GM18507 (cell line): Measurements from ENCODE around the gene ARHGEF6.

Source experiments
- DNase-seq: peaks from one replicate; pipeline ENCODE4 v3.0.0; 2011; ENCODE audit warnings: low read depth; ENCODE audit not compliant: insufficient read length; ENCODE audit errors: extremely low spot score
- FAIRE-seq: peaks from 2 replicates; lab custom pipeline; 2011; peaks lifted over from hg19 to GRCh38; lab: Jason Lieb, UNC

ARHGEF6 gene

GRCh38 chrX:136710325-136710951, 70.3 kb downstream of the ARHGEF6 start:
- FAIRE-seq (peak; percentile 80), DNase-seq (no peak)

GRCh38 chrX:136708348-136708747, 72.4 kb downstream of the ARHGEF6 start:
- DNase-seq (no peak), FAIRE-seq (peak; percentile 57)

DNA sequence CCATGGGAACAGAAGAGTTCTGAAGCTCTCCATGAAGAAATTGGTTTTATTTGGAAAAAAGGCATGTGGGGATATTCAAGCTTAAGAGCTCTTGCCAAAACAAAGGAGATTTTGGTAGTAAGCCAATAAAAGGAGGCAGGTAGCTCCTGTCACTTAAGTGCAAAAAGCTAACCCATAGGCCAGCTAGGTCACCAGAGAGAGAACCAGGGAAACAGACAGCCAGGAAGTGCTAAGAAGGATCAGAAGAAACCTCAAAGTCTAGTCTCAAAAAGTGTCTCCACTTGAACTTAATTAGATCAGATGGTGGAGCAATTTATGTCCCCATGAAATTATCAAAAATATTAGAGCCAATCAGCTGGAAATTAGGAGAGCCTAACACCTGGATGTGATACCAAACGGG, 83.6 kb downstream of the ARHGEF6 start:
- no peak for FAIRE-seq
- no peak for DNase-seq

DNA sequence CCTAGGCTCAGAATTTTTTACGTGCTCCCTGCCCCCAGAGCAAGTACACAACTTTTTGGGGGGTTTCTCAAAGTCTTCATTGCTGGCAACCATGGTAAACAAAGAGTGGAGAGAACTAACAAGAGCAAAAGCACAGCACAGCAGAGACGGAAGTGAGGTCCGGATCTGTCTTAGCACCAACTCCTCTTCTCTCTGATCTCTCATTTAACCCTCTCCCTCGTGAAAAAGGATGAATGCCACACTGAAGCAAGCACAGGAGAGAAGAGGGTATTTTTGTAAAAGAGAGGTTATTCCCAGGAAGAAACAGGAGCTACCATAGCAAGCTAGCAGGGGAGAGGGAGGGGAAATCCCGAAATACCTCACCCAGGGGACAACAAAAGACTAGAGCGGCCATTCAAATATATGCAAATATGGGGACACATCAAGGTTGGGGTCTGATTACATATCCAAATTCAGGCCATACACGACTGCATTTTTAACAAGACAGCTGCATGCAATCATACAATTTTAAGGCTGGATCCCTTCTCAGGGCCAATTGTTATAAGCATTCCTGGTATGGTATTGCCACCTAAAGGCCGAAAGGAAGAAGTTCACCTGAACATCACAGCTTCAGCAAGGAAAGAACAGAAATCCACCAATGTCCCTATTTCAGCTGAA, 86.2 kb downstream of the ARHGEF6 start:
- no peak for DNase-seq
- FAIRE-seq: peak; percentile 96

- DNase-seq (no peak), FAIRE-seq (no peak)
Observed at GRCh38 chrX:136692271-136692670, 88.5 kb downstream of the ARHGEF6 start.

GRCh38 chrX:136691028-136691809, 89.5 kb downstream of the ARHGEF6 start:
- FAIRE-seq (peak; percentile 91), DNase-seq (no peak)

GRCh38 chrX:136689436-136689835, 91.3 kb downstream of the ARHGEF6 start:
- FAIRE-seq: peak; percentile 85
- DNase-seq: no peak

- FAIRE-seq (peak; percentile 62), DNase-seq (no peak)
Observed at GRCh38 chrX:136687457-136687856, 93.3 kb downstream of the ARHGEF6 start.

DNA sequence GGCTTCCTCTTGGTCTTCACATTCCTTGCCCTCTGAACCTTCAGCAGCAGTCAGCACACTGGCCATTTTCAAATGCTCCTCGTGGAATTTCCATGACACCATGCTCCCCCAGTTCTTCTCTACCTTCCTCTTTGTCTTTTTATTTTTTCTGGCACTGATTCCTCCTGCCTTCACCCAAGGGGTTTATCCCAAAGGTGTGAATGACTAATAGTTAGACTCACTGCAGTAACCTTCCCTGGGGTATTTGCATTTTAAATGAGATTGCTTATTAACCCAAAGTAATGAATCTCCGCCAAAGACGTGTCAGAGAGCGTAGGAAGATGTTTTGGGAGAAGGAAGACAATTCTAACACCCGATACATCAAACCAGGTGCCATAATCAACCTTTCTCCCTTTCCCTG, 96.6 kb downstream of the ARHGEF6 start:
- peak; percentile 70 for FAIRE-seq
- DNase-seq: no peak

DNA sequence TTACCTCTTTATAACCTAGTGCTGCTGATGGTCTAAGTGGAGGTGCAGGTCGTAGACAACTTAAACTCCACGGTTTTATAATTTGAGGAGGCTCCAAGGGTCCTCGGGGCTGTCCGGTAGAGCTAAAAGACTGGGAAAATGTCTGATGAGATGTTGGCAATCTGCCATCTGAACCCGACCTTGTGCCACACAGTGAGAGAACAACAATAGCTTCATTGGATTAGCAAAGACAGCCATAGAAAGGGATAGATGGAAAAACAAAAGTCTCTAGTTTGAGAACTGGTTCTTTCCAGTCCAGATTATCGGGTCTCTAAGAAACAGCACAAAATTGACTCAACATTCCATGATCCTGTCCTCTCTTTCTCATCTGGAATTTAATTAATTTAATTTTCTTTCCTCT, 101.2 kb downstream of the ARHGEF6 start:
- FAIRE-seq (no peak), DNase-seq (no peak)

DNA sequence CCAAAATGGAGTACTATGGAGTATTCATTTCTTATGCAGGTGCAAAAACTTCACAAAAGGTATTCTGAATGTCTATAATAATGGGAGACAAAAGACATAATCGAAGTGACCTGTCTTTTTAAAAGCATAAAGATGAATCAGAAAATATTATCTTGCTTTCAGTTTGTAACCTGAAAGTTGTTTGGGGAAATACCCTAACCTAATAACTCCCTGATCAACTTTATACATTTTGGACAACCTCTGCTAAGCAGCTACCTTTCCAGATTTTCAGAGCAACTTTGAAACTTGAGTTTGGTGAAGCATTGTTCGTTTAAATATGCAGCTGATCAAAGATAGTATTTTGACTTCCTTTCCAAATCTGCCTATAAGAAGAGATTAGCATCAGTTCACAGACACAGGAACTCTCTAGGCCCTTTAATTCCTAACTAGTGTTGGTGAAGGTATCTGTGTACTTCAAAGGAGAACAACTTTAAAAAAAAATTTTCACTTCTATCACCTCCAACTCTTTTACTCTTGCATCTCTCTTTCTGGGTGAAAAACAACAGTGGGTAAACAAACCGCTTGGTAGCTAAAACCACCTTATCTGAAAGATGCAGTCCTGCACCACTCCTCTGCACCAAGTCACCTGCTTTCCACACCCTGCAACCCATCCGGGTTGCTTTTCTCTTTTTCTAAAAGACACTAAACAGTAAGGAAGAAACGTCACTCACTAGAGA, 106.3 kb downstream of the ARHGEF6 start:
- DNase-seq (no peak), FAIRE-seq (no peak)

DNA sequence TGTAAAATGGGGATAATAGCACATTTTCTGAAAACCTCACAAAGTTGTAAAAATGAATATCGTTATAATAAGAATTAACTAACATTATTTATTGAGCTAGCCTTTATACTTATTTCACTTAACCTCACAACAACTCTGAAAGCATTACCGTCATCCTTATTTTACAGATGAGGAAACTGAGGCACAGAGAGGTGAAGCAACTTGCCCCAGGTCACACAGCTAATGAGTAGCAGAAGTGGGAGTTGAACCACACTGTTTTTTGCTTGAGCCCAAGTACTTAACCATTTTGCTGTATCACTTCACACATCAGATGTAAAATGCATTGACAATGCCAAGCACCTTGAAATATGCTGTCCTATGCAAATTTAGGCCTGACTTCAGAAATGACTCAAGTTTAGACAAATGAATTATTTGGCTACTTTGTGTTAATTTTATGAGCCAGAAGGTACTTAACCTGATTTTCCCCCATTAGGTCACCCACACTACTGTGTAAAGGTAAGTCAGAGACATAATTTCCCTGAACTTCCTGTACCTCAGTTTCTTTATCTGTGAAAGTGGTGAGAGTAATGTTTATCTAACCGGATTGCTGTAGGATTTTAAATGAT, 109.6 kb downstream of the ARHGEF6 start:
- no peak for DNase-seq
- FAIRE-seq: peak; percentile 94

- DNase-seq (no peak), FAIRE-seq (peak; percentile 18)
Observed at GRCh38 chrX:136667446-136668168, 113.1 kb downstream of the ARHGEF6 start.

DNA sequence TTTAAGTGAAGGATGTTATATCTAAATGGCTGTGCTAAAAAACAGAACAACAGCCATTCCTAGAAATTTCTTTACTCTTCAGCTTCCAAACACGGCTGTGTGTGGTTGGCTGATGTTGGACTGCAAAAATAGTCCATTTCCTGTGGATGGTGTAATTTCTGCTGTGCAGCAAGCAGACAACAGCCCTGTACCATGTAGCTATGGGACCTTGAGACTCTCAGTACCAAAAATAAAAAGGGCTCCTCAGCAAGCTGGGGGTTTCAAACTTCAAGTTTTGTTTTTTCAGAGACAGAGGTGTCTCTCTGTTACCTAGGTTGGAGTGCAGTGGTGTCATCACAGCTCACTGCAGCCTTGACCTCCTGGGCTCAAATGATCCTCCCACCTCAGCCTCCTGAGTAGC, 114.6 kb downstream of the ARHGEF6 start:
- FAIRE-seq: peak; percentile 77
- no peak for DNase-seq

DNA sequence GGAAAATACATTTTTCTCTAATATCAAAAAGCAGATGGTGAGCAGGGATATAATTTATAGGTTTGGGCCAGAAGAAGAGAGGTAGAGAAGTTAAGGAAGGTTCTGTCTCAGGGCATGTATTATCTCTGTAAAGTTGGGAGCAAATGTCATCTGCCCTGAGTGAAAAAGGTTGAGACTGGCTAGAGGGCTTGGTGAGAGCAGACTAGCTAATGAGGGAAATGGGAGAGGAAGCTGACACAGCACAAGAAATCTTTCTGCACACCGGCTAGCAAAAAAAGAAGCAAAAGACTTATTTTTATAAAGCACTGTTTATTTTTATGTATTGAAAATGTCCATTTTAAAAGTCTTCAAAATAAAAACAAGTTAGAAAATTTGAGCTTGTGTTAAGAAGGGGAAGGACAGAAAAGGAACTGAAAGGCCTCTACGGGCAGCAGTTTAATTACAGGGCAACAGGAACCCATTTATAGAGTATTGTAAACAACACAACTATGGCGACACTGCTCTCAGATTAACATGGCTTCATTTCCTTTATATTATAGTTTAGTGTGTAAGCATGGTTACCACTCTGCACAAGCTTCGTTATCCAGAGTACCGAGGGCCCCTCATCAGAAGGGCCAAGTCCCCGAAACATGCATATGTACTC, 115.4 kb downstream of the ARHGEF6 start:
- FAIRE-seq: peak; percentile 89
- no peak for DNase-seq

DNA sequence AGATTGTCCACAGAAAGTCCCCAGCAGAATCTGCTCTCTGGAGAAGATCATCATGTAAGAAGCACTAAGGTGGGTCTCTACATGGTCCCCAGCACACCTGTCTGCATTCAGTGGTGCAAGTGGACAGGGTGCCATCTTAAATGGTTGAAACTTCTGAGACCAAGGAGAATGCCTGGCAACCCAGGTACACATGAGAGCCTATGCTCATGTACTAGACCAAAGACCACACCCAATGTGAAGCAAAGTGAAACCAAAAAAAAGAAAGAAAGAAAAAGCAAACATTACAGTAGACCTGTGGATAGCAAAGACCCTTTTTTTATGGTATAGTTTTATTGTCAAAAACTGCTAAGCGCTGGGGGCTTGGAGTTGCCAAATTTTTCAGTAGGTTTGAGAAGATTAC, 117.8 kb downstream of the ARHGEF6 start:
- FAIRE-seq (no peak), DNase-seq (no peak)

- FAIRE-seq (no peak), DNase-seq (no peak)
Observed at GRCh38 chrX:136662104-136662503, 118.6 kb downstream of the ARHGEF6 start.

DNA sequence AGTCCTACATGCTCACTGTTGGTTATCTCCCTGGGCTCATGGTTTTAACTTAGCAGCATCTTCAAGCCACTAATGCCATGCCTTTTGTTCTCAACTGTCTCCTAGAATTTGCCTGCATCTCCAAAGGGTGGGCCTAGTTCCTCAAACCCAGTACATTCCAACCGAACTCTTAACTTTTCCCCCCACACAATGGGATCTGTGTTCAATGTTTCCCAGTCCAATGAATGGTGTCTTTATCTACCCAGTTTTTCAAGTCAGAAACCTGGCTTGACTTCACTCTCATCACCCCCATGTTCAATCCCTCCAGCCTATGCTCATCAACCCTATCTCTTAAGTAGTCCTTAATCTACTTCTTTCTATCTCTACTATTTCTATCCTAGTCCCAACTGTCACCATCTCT, 119.8 kb downstream of the ARHGEF6 start:
- DNase-seq (no peak), FAIRE-seq (no peak)

GRCh38 chrX:136659174-136659573, 121.6 kb downstream of the ARHGEF6 start:
- DNase-seq (no peak), FAIRE-seq (no peak)
